Activated gamma-delta T cell treated with Interleukin-2 at 50 U/mL for 16 hours (primary cell): ENCODE measurements around the gene QRICH2.
"Not testable (repeated sequence)": the region's sequence is repeated elsewhere in the genome, so short reads cannot be mapped to it uniquely, and the experiment has no call there.

ENCODE experiments used
- DNase-seq: peaks from one replicate; pipeline ENCODE4 v3.0.0-alpha.2; 2020

The QRICH2 gene

DNA sequence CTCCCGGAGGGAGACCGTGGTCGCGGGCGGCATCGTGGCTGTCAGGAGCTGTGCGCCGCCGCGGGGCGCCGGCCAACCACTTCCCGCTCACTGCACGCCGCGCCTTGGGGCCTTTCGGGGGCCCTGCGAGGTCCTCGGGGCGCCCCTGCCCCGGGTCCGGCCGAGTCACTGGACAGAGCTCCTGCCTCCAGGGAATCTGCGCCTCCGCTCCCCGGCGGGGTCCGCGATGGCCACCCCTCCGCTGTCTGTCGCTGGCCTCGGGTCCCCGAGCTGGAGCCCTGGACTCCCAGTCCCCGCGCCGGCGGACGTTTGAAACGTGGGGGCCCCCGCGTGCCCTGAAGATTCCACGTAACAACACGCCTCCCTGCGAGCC is at the start of gene QRICH2:
TSS of gene QRICH2 (minus strand) at position 311 of the 373 bp plus-strand sequence. CDS start at position 33, 278 bp downstream.
- DNase-seq = no peak

GRCh38 chr17:76357597-76358158 is 49.6 kb upstream of the QRICH2 start:
- no peak for DNase-seq

DNA sequence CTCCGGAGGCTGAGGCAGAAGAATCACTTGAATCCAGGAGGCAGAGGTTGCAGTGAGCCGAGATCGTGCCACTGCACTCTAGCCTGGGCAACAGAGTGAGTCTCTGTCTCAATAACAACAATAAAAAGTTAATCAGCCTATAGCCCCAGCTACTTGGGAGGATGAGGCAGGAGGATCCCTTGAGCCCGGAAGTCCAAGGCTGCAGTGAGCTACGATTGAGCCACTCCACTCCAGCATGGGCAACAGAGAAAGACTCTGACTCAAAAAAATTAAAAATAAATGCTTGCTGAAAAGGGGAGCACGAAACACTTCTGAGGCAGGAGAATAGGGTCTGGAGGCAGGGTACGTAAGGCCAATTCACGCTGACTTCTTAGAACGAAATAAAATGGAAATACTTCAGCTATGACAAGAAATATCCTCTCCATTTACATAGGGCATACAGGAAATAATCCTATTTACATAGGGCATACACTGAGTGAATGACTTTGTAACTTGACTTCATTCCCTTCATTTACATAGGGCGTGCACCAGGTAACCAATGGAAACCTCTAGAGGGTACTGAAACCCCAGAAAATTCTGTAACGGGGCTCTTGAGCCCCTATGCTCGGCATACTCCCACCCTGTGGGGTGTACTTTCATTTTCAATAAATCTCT is 48.9 kb upstream of the QRICH2 start:
- no peak for DNase-seq

DNA sequence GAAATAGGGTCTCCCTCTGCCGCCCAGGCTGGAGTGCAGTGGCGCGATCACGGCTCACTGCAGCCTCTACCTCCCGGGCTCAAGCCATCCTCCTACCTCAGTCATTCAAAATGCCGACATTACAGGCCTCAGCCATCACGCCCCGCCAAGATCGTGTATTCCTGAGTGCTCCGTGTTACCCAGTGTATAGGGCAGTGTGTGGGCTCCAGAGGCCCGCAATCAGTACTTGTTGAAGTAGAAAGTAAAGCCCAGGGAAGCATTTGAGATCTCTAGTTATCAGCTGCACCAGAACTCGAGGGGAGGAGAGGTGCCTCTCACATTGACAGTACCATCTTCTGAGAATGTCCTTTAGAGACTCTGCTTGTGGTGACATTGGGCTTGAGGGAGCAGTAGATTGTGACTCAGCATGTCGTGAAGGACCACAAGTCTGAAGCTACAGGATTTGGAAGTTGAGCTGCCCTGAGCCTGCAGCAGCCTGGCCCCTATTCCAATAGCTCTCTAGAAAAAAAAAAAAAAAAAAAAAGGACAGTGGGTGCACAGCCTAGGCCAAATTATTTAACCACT is 46.8 kb upstream of the QRICH2 start:
- no peak for DNase-seq

GRCh38 chr17:76354317-76354729 is 46.2 kb upstream of the QRICH2 start:
- DNase-seq = no peak

GRCh38 chr17:76353599-76354316 is 45.7 kb upstream of the QRICH2 start, which contains the start of gene PRPSAP1:
Gene PRPSAP1 (minus strand): TSS chr17:76353916. CDS start chr17:76353703, 213 bp downstream.
- DNase-seq = peak; percentile 72

GRCh38 chr17:76353004-76353598 is 45.0 kb upstream of the QRICH2 start:
- DNase-seq = peak; percentile 4

- no peak for DNase-seq
Measured at GRCh38 chr17:76351526-76352071, 43.5 kb upstream of the QRICH2 start.

DNA sequence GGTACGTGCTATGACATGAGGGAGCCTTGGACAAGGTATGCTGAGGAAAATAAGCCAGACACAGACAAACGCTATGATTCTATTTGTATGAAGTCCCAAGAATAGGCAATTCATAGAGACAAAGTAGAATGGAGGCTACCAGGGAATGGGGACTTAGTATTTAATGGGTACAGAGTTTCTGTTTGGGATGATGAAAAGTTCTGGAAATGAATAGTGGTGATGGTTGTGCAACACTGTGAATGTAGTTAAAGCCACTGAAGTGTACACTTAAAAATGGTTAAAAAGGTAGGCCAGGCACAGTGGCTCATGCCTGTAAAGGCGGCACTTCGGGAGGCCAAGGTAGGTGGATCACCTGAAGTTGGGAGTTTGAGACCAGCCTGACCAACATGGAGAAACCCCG is 42.4 kb upstream of the QRICH2 start:
- DNase-seq = no peak

- DNase-seq = not testable (repeated sequence)
Measured at GRCh38 chr17:76346936-76347335, 38.9 kb upstream of the QRICH2 start.

- no peak for DNase-seq
Measured at GRCh38 chr17:76345377-76345974, 37.4 kb upstream of the QRICH2 start.

GRCh38 chr17:76343106-76343505 is 35.0 kb upstream of the QRICH2 start:
- no peak for DNase-seq

GRCh38 chr17:76341301-76341700 is 33.2 kb upstream of the QRICH2 start:
- no peak for DNase-seq

- no peak for DNase-seq
Measured at GRCh38 chr17:76337413-76337777, 29.3 kb upstream of the QRICH2 start.

DNA sequence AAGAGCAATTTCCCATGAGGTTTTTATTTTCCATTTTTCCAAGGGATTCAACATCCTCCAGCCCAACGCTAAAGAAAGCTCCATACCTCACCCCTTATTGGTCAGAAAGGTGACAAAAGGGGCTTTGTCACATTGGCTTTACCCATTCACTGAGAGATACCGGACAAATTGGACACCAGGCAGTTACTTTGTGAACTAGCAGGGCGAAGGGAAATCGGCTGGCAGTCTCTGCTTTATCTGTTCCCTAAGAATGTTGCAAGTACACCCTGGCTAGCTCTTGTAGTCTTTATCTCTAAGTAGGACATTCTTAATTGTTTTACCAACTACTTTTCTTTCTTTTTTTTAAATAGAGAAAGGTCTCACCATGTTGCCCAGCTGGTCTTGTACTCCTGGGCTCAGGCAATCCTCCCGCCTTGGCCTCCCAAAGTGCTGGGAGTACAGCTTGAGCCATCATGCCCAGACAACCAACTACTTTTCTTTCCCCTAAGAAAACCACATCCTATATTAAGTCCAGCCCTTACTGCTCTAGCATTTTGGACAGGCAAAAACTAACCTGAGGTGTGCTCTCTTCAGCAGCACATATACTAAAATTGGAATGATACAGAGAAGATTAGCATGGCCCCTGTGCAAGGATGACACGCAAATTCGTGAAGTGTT is 28.8 kb upstream of the QRICH2 start:
- no peak for DNase-seq

GRCh38 chr17:76335716-76336381 is 27.8 kb upstream of the QRICH2 start:
- no peak for DNase-seq

GRCh38 chr17:76333673-76334505 is 25.8 kb upstream of the QRICH2 start:
- DNase-seq = no peak

DNA sequence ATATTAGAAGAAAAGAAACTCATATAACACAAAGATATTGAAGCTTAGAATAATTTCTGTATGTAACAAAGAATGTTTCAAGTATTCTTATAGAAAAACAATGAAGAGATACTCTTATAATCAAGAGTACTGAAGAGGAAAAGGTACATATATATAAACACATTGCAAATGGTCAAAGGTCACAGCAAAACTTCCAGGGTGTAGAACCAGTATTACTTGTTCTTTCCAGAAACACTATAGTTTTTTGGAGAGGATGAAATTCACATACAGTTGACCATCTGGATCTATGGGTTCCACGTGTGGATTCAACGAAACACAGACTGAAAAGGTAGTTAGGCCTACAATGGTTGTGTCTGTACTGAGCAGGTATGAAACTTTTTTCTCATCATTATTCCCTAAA is 23.0 kb upstream of the QRICH2 start:
- DNase-seq = no peak

DNA sequence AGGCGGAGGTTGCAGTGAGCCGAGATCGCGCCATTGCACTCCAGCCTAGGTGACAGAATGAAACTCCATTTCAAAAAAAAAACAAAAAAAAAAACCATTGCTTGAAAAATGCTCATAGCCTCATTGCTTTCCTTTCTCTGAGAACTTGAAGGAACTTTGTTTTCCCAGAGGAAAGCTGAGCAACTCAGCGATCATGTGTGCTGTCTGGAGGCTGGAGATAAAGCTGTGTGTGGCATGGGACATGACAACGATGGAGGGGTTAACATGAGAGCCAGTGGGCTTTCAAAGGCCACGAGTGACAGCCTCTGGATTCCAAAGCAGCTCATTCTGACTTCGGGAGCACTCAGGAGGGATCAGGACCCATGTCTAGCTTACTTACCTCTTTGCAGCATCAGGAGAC is 21.6 kb upstream of the QRICH2 start:
- DNase-seq = no peak

GRCh38 chr17:76327696-76328095 is 19.6 kb upstream of the QRICH2 start:
- DNase-seq = no peak

- DNase-seq = no peak
Measured at GRCh38 chr17:76326306-76326705, 18.2 kb upstream of the QRICH2 start.
